Measurements from ENCODE around the gene BDKRB2. TPM values are rescaled to one million over a fixed set of nuclear protein-coding genes. Genes with fewer than 3 reads are reported as not detected.

BDKRB2 gene
- total RNA-seq, 4 donors from 2014 or later: 3.2 to 9.9 (median 5.3) TPM

DNA sequence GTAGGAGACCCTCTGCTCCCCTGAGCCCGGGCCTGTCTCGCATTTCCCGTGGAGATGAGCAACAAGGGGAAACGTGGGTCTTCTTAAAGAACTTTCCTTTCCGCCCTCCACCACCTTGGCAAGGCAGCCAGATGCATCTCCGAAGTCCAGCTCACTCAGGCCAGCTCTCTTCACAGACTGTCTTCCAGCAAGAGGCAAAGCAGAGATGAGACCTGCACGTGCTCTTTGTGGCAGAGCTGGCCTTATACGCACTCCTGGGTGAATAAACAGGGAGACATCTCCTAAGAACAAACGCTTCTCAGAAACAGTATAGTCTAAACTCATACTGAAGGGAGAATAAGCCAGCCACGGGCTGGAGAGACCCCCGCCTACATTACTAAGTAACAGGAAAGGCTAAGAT, 50.0 kb downstream of the BDKRB2 start:
- no peak overlapping the region for H3K27ac ChIP-seq
- 86 to 88% methylated on average over 11 of the region's 11 CpGs for WGBS, 2 donors
- H3K36me3 ChIP-seq: no peaks in the 10 kb centered on the region
- H3K9me3 ChIP-seq: no peaks in the 10 kb centered on the region
- TF ChIP-seq, protein P1, sequence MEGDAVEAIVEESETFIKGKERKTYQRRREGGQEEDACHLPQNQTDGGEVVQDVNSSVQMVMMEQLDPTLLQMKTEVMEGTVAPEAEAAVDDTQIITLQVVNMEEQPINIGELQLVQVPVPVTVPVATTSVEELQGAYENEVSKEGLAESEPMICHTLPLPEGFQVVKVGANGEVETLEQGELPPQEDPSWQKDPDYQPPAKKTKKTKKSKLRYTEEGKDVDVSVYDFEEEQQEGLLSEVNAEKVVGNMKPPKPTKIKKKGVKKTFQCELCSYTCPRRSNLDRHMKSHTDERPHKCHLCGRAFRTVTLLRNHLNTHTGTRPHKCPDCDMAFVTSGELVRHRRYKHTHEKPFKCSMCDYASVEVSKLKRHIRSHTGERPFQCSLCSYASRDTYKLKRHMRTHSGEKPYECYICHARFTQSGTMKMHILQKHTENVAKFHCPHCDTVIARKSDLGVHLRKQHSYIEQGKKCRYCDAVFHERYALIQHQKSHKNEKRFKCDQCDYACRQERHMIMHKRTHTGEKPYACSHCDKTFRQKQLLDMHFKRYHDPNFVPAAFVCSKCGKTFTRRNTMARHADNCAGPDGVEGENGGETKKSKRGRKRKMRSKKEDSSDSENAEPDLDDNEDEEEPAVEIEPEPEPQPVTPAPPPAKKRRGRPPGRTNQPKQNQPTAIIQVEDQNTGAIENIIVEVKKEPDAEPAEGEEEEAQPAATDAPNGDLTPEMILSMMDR (IDR thresholded peaks at IDR 0.05): no peak
- TF ChIP-seq POLR2A (IDR thresholded peaks at IDR 0.05): no peak
- intact Hi-C loops (cut with DNase I): no loop called here
- H3K4me3 ChIP-seq (replicated peaks in 1 of 3): no peak overlapping the region
- no peaks in the 10 kb centered on the region for H3K4me1 ChIP-seq
- no peaks in the 10 kb centered on the region for H3K27me3 ChIP-seq
- DNase-seq: no peak

- H3K9me3 ChIP-seq: no peaks in the 10 kb centered on the region
- H3K4me3 ChIP-seq (replicated peaks in 1 of 3): no peak within 1 kb of the TSS
- intact Hi-C loops (cut with DNase I): no loop called here
- WGBS, 2 donors: 78% methylated on average over 12 of the region's 12 CpGs
- no peaks in the 10 kb centered on the region for H3K27me3 ChIP-seq
- no peaks in the 10 kb centered on the region for H3K36me3 ChIP-seq
- no peaks in the 10 kb centered on the region for H3K4me1 ChIP-seq
- TF ChIP-seq, protein P1 (IDR thresholded peaks at IDR 0.05): no peak
- no peak for TF ChIP-seq POLR2A (IDR thresholded peaks at IDR 0.05)
- DNase-seq: no peak
- H3K27ac ChIP-seq: no peak within 1 kb of the TSS
Observed at GRCh38 chr14:96255501-96256366, 51.1 kb downstream of the BDKRB2 start, which contains the start of gene BDKRB1. BDKRB1 (plus strand) TSS chr14:96256210; CDS start chr14:96263683, 7,473 bp downstream.

DNA sequence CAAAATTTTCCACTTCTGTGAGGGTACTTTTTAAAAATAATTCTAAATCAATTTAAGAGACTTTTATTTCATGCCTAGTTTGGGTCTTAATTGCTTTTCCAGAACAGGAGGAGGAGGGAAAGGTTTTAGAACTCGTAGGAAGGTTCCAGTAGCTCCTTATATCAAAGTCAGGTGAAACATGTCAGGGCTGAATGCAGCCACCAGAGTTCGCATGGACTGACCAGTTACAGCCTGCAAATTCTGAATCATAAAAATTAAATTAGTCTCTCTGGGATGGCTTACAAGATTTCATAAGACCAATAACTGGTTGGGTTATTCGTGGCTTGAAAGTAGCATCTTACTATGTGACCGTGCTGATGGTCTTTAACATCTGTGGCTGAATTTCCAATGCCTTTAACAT, 51.8 kb downstream of the BDKRB2 start:
- H3K4me1 ChIP-seq: no peaks in the 10 kb centered on the region
- TF ChIP-seq, protein P1 (IDR thresholded peaks at IDR 0.05): no peak
- no peak for TF ChIP-seq POLR2A (IDR thresholded peaks at IDR 0.05)
- H3K4me3 ChIP-seq (replicated peaks in 1 of 3): no peak overlapping the region
- DNase-seq: no peak
- H3K36me3 ChIP-seq: no peaks in the 10 kb centered on the region
- H3K9me3 ChIP-seq: no peaks in the 10 kb centered on the region
- H3K27me3 ChIP-seq: no peaks in the 10 kb centered on the region
- intact Hi-C loops (cut with DNase I): no loop called here
- 75 to 93% methylated on average over 4 of the region's 4 CpGs for WGBS, 2 donors
- no peak overlapping the region for H3K27ac ChIP-seq

DNA sequence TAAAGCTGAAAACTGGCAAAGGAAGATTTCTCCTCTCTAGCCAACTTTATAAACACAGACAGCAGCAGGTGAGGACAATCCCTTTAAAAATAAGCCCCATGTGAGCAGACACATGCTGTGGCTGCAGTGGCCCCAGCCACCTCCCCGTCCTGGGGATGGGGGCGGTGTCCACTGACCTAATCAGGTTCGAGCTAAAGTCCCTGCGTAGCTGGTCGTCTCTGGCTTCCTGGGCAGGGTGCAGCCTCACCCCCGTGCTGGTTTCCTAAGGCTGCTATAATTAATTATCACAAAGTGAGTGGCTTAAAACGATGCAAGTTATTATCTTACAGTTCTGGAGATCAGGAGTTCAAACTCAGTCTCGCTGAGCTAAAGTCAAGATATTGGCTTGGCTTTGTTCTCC, 52.4 kb downstream of the BDKRB2 start:
- H3K4me1 ChIP-seq: no peaks in the 10 kb centered on the region
- intact Hi-C loops (cut with DNase I): no loop called here

DNA sequence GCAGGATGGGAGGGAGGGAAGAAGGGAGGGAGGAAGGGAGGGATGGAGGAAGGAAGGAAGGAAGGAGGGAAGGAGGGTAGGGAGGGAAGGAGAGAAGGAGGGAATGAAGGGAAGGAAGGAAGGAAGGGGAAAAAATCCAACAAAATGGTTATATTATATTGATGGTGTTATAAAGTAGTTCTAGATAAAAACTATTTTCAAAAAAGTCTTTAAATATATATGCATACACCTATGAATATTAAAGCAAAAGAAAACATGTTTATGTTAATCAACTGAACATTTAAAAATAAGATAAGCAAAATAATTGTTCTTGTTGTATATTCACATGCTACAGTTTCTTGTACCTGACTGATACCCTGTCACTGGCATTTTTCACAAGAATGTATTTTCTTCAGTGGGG, 53.3 kb downstream of the BDKRB2 start:
- no peaks in the 10 kb centered on the region for H3K36me3 ChIP-seq
- no peaks in the 10 kb centered on the region for H3K4me1 ChIP-seq
- TF ChIP-seq POLR2A (IDR thresholded peaks at IDR 0.05): no peak
- TF ChIP-seq, protein P1 (IDR thresholded peaks at IDR 0.05): no peak
- no peak for DNase-seq
- intact Hi-C loops (cut with DNase I): no loop called here
- H3K27ac ChIP-seq: no peak overlapping the region
- no peak overlapping the region for H3K4me3 ChIP-seq (replicated peaks in 1 of 3)
- no peaks in the 10 kb centered on the region for H3K9me3 ChIP-seq
- no peaks in the 10 kb centered on the region for H3K27me3 ChIP-seq

More for the DNA sequence above, 52.4 kb downstream of the BDKRB2 start:
- no peak for DNase-seq
- H3K9me3 ChIP-seq: no peaks in the 10 kb centered on the region
- H3K4me3 ChIP-seq (replicated peaks in 1 of 3): no peak overlapping the region
- TF ChIP-seq, protein P1 (IDR thresholded peaks at IDR 0.05): no peak
- no peak for TF ChIP-seq POLR2A (IDR thresholded peaks at IDR 0.05)
- 73 to 88% methylated on average over 8 of the region's 8 CpGs for WGBS, 2 donors
- no peak overlapping the region for H3K27ac ChIP-seq
- H3K27me3 ChIP-seq: no peaks in the 10 kb centered on the region
- no peaks in the 10 kb centered on the region for H3K36me3 ChIP-seq

Measured in thyroid gland (tissue), 4 donors.